Ammon's horn (tissue), 1 donor: ENCODE data around the gene LDLRAD3.
"Not testable (repeated sequence)": the region's sequence is repeated elsewhere in the genome, so short reads cannot be mapped to it uniquely, and the experiment has no call there.

ENCODE experiments used
- DNase-seq: peaks from one replicate; pipeline ENCODE4 v3.0.0-alpha.2; 2016; ENCODE audit warnings: low spot score

Gene LDLRAD3

GRCh38 chr11:35994421-35994820 lies 50.6 kb downstream of the LDLRAD3 start:
- DNase-seq: no peak

GRCh38 chr11:35995681-35996271 lies 51.9 kb downstream of the LDLRAD3 start:
- DNase-seq: no peak

GRCh38 chr11:35997902-35998520 lies 54.1 kb downstream of the LDLRAD3 start:
- DNase-seq: no peak

GRCh38 chr11:35998634-35999033 lies 54.8 kb downstream of the LDLRAD3 start:
- DNase-seq: no peak

- DNase-seq: no peak
Observed at GRCh38 chr11:36000616-36001190, 56.8 kb downstream of the LDLRAD3 start.

GRCh38 chr11:36002196-36002595 lies 58.3 kb downstream of the LDLRAD3 start:
- DNase-seq: peak; percentile 75

GRCh38 chr11:36002796-36003195 lies 58.9 kb downstream of the LDLRAD3 start:
- DNase-seq: no peak

- DNase-seq: no peak
Observed at GRCh38 chr11:36006556-36006955, 62.7 kb downstream of the LDLRAD3 start.

- no peak for DNase-seq
Observed at GRCh38 chr11:36007127-36007655, 63.3 kb downstream of the LDLRAD3 start.

GRCh38 chr11:36008584-36008983 lies 64.7 kb downstream of the LDLRAD3 start:
- no peak for DNase-seq

- no peak for DNase-seq
Observed at GRCh38 chr11:36009473-36009872, 65.6 kb downstream of the LDLRAD3 start.

GRCh38 chr11:36010010-36010740 lies 66.3 kb downstream of the LDLRAD3 start:
- peak; percentile 37 for DNase-seq

GRCh38 chr11:36011574-36011973 lies 67.7 kb downstream of the LDLRAD3 start:
- DNase-seq: no peak

- DNase-seq: no peak
Observed at GRCh38 chr11:36012455-36012854, 68.6 kb downstream of the LDLRAD3 start.

GRCh38 chr11:36012979-36013378 lies 69.1 kb downstream of the LDLRAD3 start:
- no peak for DNase-seq

- not testable (repeated sequence) for DNase-seq
Observed at GRCh38 chr11:36013446-36013845, 69.6 kb downstream of the LDLRAD3 start.

GRCh38 chr11:36013950-36014897 lies 70.4 kb downstream of the LDLRAD3 start:
- no peak for DNase-seq

GRCh38 chr11:36014898-36015665 lies 71.2 kb downstream of the LDLRAD3 start:
- no peak for DNase-seq

- DNase-seq: peak; percentile 73
Observed at GRCh38 chr11:36015799-36016198, 71.9 kb downstream of the LDLRAD3 start.

- no peak for DNase-seq
Observed at GRCh38 chr11:36016263-36016662, 72.4 kb downstream of the LDLRAD3 start.

GRCh38 chr11:36016709-36017108 lies 72.8 kb downstream of the LDLRAD3 start:
- no peak for DNase-seq
